ENCODE results near the gene SLC9C1. TPM values are rescaled to one million over a fixed set of nuclear protein-coding genes. Genes with fewer than 3 reads are reported as not detected.

The SLC9C1 gene
- total and polyA plus RNA-seq, 2 of the 13 experiments (the other 11 are each of a cell fraction or from before 2014, with no cell fraction given): not detected

DNA sequence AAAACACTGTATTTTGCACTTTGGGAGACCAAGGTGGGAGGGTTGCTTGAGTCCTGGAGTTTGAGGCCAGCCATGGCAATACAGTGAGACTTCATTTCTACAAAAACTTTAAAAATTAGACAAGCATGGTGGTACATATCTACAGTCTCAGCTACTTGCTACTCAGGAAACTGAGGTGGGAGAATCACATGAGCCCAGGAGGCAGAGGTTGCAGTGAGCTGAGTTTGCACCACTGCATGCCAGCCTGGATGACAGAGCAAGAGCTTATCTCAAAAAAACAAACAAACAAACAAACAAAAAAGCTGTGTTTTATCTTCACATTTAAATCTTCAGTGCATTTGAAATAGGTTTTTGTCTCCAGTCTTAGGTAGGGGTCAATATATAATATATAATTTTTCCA lies 4.8 kb upstream of the SLC9C1 start (continued):
- TF ChIP-seq RFX1 (IDR thresholded peaks at IDR 0.05): no peak
- no peak for TF ChIP-seq ZNF543 (CRISPR knock-in tag; IDR thresholded peaks at IDR 0.05)
- TF ChIP-seq NFE2L1 (CRISPR knock-in tag; IDR thresholded peaks at IDR 0.05; ENCODE audit: borderline replicate concordance): no peak
- TF ChIP-seq ZMYM3 (CRISPR knock-in tag; IDR thresholded peaks at IDR 0.05): no peak
- TF ChIP-seq GATA4 (IDR thresholded peaks at IDR 0.05; ENCODE audit: borderline replicate concordance, low read depth): no peak
- TF ChIP-seq SNAPC4 (CRISPR knock-in tag; IDR thresholded peaks at IDR 0.05): no peak
- no peak for TF ChIP-seq AHR (CRISPR knock-in tag; IDR thresholded peaks at IDR 0.05)

- H2AFZ ChIP-seq (ENCODE audit: low read length): no peak overlapping the region
- no peak overlapping the region for H3K27ac ChIP-seq (ENCODE audit: extremely low read length, insufficient read depth, low read length)
- H3K9me3 ChIP-seq (ENCODE audit: low read length): no peaks in the 10 kb centered on the region
- DNase-seq (ENCODE audit: low spot score) (no peak), ATAC-seq (no peak), FAIRE-seq (no peak)
- no peak overlapping the region for H3K4me3 ChIP-seq (replicated peaks in 1 of 3; ENCODE audit: insufficient read depth in 1 of 3, low read depth in 2 of 3, low read length in 3 of 3)
- in situ Hi-C loops (cut with HindIII; ENCODE audit: extremely low pct_ligation_motif_present, low pct_unique_long_range_greater_than_20kb): no loop called here
- H3K4me2 ChIP-seq (ENCODE audit: low read depth, low read length): no peak overlapping the region
- intact Hi-C loops (cut with micrococcal nuclease; ENCODE audit: unreplicated experiment): loop anchor here (10.0 kb wide), 1 partner anchor 163 kb away; the partner anchor contains the start of gene GCSAM
- no peaks in the 10 kb centered on the region for H4K20me1 ChIP-seq (ENCODE audit: insufficient read depth, low read length)
- ChIA-PET CTCF (ENCODE audit: low intra/inter-chr PET ratio, low total read pairs) (no interaction called here), POLR2A (no interaction called here)
- no peaks in the 10 kb centered on the region for H3K79me2 ChIP-seq (ENCODE audit: insufficient read depth, low read length)
- H3K9ac ChIP-seq (ENCODE audit: insufficient read depth, low read depth, low read length): no peak overlapping the region
- peaks cover 8% of the 10 kb centered on the region for H3K4me1 ChIP-seq (ENCODE audit: insufficient read depth, low read length)
- BruUV-seq (replicated peaks): no TSS peak
- no peaks in the 10 kb centered on the region for H3K27me3 ChIP-seq (ENCODE audit: control insufficient read depth in 1 of 2, insufficient read depth in 2 of 2, low read length in 2 of 2)
- no peaks in the 10 kb centered on the region for H3K36me3 ChIP-seq (replicated peaks in 1 of 2; ENCODE audit: control insufficient read depth in 1 of 2, insufficient read depth in 2 of 2, low read length in 2 of 2)
- TF ChIP-seq ZNF761 (CRISPR knock-in tag; conservative IDR thresholded peaks at IDR 0.05) (no peak), PITX1 (CRISPR knock-in tag; IDR thresholded peaks at IDR 0.05) (no peak), RAD51 (IDR thresholded peaks at IDR 0.05; ENCODE audit: borderline replicate concordance) (no peak), MAZ (IDR thresholded peaks at IDR 0.05; ENCODE audit: borderline replicate concordance, low read depth, low read length) (no peak), MAZ (CRISPR knock-in tag; IDR thresholded peaks at IDR 0.05; ENCODE audit: low read depth) (no peak), ZSCAN31 (CRISPR knock-in tag; IDR thresholded peaks at IDR 0.05; ENCODE audit: low read depth) (no peak), ZBTB7B (CRISPR knock-in tag; IDR thresholded peaks at IDR 0.05) (no peak), NFE2 (CRISPR knock-in tag; IDR thresholded peaks at IDR 0.05) (no peak), TCF7 (IDR thresholded peaks at IDR 0.05; ENCODE audit: low read depth) (no peak)
- TF ChIP-seq, protein P1, sequence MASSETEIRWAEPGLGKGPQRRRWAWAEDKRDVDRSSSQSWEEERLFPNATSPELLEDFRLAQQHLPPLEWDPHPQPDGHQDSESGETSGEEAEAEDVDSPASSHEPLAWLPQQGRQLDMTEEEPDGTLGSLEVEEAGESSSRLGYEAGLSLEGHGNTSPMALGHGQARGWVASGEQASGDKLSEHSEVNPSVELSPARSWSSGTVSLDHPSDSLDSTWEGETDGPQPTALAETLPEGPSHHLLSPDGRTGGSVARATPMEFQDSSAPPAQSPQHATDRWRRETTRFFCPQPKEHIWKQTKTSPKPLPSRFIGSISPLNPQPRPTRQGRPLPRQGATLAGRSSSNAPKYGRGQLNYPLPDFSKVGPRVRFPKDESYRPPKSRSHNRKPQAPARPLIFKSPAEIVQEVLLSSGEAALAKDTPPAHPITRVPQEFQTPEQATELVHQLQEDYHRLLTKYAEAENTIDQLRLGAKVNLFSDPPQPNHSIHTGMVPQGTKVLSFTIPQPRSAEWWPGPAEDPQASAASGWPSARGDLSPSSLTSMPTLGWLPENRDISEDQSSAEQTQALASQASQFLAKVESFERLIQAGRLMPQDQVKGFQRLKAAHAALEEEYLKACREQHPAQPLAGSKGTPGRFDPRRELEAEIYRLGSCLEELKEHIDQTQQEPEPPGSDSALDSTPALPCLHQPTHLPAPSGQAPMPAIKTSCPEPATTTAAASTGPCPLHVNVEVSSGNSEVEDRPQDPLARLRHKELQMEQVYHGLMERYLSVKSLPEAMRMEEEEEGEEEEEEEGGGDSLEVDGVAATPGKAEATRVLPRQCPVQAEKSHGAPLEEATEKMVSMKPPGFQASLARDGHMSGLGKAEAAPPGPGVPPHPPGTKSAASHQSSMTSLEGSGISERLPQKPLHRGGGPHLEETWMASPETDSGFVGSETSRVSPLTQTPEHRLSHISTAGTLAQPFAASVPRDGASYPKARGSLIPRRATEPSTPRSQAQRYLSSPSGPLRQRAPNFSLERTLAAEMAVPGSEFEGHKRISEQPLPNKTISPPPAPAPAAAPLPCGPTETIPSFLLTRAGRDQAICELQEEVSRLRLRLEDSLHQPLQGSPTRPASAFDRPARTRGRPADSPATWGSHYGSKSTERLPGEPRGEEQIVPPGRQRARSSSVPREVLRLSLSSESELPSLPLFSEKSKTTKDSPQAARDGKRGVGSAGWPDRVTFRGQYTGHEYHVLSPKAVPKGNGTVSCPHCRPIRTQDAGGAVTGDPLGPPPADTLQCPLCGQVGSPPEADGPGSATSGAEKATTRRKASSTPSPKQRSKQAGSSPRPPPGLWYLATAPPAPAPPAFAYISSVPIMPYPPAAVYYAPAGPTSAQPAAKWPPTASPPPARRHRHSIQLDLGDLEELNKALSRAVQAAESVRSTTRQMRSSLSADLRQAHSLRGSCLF (CRISPR knock-in tag; IDR thresholded peaks at IDR 0.05; ENCODE audit: borderline replicate concordance): no peak
Measured at GRCh38 chr3:112297714-112298113, 3.7 kb upstream of the SLC9C1 start.
